ENCODE data around the gene ARHGAP18.
A peak's percentile ranks its signal among the peaks of the same experiment; 100 is the strongest.

Gene ARHGAP18

DNA sequence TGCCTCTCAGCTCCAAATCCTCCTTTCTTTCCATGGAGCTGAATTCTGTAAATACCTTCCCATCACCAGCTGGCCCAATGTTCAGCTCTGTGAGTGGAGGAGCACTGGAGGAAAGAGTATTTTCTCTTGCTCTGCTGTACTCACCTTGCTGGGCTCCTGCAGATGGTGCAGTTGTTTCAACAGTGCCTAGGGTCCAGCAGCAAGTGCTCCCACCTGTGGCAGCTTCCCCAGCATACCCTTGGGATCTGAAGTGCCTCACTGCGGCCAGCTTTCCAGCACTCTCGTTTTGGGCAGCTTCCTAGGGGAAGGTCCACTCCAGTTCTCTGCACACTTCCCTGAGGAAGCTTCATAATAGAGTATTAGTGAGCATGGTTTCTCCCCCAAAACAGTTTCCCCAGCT, 170.9 kb downstream of the ARHGAP18 start:
- Histone ChIP-seq H4K91ac (ENCODE audit: low read depth, low read length) (no peak overlapping the region), H3K4ac (ENCODE audit: low read depth, low read length) (no peak overlapping the region), H3K4me2 (ENCODE audit: low read length) (no peak overlapping the region), H2BK5ac (ENCODE audit: low read depth, low read length, poor library complexity) (no peak overlapping the region), H4K12ac (ENCODE audit: low read depth, low read length) (no peak overlapping the region), H3K14ac (ENCODE audit: low read length) (no peak overlapping the region), H3K9ac (ENCODE audit: low read length) (no peak overlapping the region), H3K36me3 (ENCODE audit: control insufficient read depth in 1 of 2, insufficient read depth in 2 of 2, low read length in 2 of 2) (no peaks in the 10 kb centered on the region), H2BK12ac (ENCODE audit: low read length) (no peak overlapping the region), H3K27me3 (ENCODE audit: insufficient read depth, low read length) (no peaks in the 10 kb centered on the region), H3K23ac (ENCODE audit: low read length) (no peak overlapping the region), H3K9me3 (ENCODE audit: insufficient read depth, low read depth, low read length) (no peaks in the 10 kb centered on the region), H3K4me1 (ENCODE audit: control insufficient read depth in 1 of 2, insufficient read depth in 2 of 2, low read length in 2 of 2) (no peaks in the 10 kb centered on the region), H3K79me2 (ENCODE audit: control insufficient read depth, insufficient read depth, low read length, poor library complexity) (no peaks in the 10 kb centered on the region), H3K79me1 (ENCODE audit: low read length) (no peaks in the 10 kb centered on the region), H3K27ac (ENCODE audit: low read depth, low read length) (no peak overlapping the region), H4K8ac (ENCODE audit: low read depth, low read length) (no peak overlapping the region), H2AFZ (ENCODE audit: insufficient read depth, low read length, poor library complexity) (no peak overlapping the region), H3K4me3 (ENCODE audit: low read depth, low read length) (no peak overlapping the region), H2BK120ac (ENCODE audit: insufficient read depth, low read length, poor library complexity) (no peak overlapping the region), H2AK5ac (ENCODE audit: low read length) (no peak overlapping the region), H3K18ac (ENCODE audit: low read length) (no peak overlapping the region)
- DNase-seq, result no peak
- WGBS (ENCODE audit: extremely low coverage, insufficient coverage, insufficient read length), result no CpG with 5 or more reads among the region's 2 CpGs

- Histone ChIP-seq H3K79me1 (ENCODE audit: low read length) (no peaks in the 10 kb centered on the region), H3K4me1 (ENCODE audit: control insufficient read depth in 1 of 2, insufficient read depth in 2 of 2, low read length in 2 of 2) (no peaks in the 10 kb centered on the region), H3K79me2 (ENCODE audit: control insufficient read depth, insufficient read depth, low read length, poor library complexity) (no peaks in the 10 kb centered on the region), H3K23ac (ENCODE audit: low read length) (no peak overlapping the region), H3K4ac (ENCODE audit: low read depth, low read length) (no peak overlapping the region), H4K8ac (ENCODE audit: low read depth, low read length) (no peak overlapping the region), H4K91ac (ENCODE audit: low read depth, low read length) (no peak overlapping the region), H2AFZ (ENCODE audit: insufficient read depth, low read length, poor library complexity) (no peak overlapping the region), H2BK120ac (ENCODE audit: insufficient read depth, low read length, poor library complexity) (no peak overlapping the region), H3K18ac (ENCODE audit: low read length) (no peak overlapping the region), H3K27ac (ENCODE audit: low read depth, low read length) (no peak overlapping the region), H3K36me3 (ENCODE audit: control insufficient read depth in 1 of 2, insufficient read depth in 2 of 2, low read length in 2 of 2) (no peaks in the 10 kb centered on the region), H3K14ac (ENCODE audit: low read length) (no peak overlapping the region), H2BK5ac (ENCODE audit: low read depth, low read length, poor library complexity) (no peak overlapping the region), H3K9me3 (ENCODE audit: insufficient read depth, low read depth, low read length) (no peaks in the 10 kb centered on the region), H3K4me2 (ENCODE audit: low read length) (no peak overlapping the region), H2AK5ac (ENCODE audit: low read length) (no peak overlapping the region), H3K4me3 (ENCODE audit: low read depth, low read length) (no peak overlapping the region), H2BK12ac (ENCODE audit: low read length) (no peak overlapping the region), H4K12ac (ENCODE audit: low read depth, low read length) (no peak overlapping the region), H3K9ac (ENCODE audit: low read length) (no peak overlapping the region), H3K27me3 (ENCODE audit: insufficient read depth, low read length) (no peaks in the 10 kb centered on the region)
- no peak for DNase-seq
Measured at GRCh38 chr6:129536271-129536670, 173.7 kb downstream of the ARHGAP18 start.

- no peak overlapping the region for H2BK120ac ChIP-seq (ENCODE audit: insufficient read depth, low read length, poor library complexity)
- H2AK5ac ChIP-seq (ENCODE audit: low read length), result no peak overlapping the region
- no peaks in the 10 kb centered on the region for H3K4me1 ChIP-seq (ENCODE audit: control insufficient read depth in 1 of 2, insufficient read depth in 2 of 2, low read length in 2 of 2)
- no peak overlapping the region for H2BK12ac ChIP-seq (ENCODE audit: low read length)
- H3K9ac ChIP-seq (ENCODE audit: low read length), result no peak overlapping the region
- no peak overlapping the region for H2AFZ ChIP-seq (ENCODE audit: insufficient read depth, low read length, poor library complexity)
- H3K14ac ChIP-seq (ENCODE audit: low read length), result no peak overlapping the region
- no peaks in the 10 kb centered on the region for H3K27me3 ChIP-seq (ENCODE audit: insufficient read depth, low read length)
- no peak overlapping the region for H4K12ac ChIP-seq (ENCODE audit: low read depth, low read length)
- H3K18ac ChIP-seq (ENCODE audit: low read length), result no peak overlapping the region
- DNase-seq, result peak in 1 of 2 donors; percentile 17
- H3K4ac ChIP-seq (ENCODE audit: low read depth, low read length), result no peak overlapping the region
- no peak overlapping the region for H3K4me3 ChIP-seq (ENCODE audit: low read depth, low read length)
- no peak overlapping the region for H3K23ac ChIP-seq (ENCODE audit: low read length)
- H4K91ac ChIP-seq (ENCODE audit: low read depth, low read length), result no peak overlapping the region
- no peak overlapping the region for H3K27ac ChIP-seq (ENCODE audit: low read depth, low read length)
- H4K8ac ChIP-seq (ENCODE audit: low read depth, low read length), result no peak overlapping the region
- H3K4me2 ChIP-seq (ENCODE audit: low read length), result no peak overlapping the region
- H3K79me1 ChIP-seq (ENCODE audit: low read length), result no peaks in the 10 kb centered on the region
- no peaks in the 10 kb centered on the region for H3K9me3 ChIP-seq (ENCODE audit: insufficient read depth, low read depth, low read length)
- H3K36me3 ChIP-seq (ENCODE audit: control insufficient read depth in 1 of 2, insufficient read depth in 2 of 2, low read length in 2 of 2), result no peaks in the 10 kb centered on the region
- no peaks in the 10 kb centered on the region for H3K79me2 ChIP-seq (ENCODE audit: control insufficient read depth, insufficient read depth, low read length, poor library complexity)
- no peak overlapping the region for H2BK5ac ChIP-seq (ENCODE audit: low read depth, low read length, poor library complexity)
Measured at GRCh38 chr6:129534926-129535325, 175.1 kb downstream of the ARHGAP18 start.

Measured in trophoblast cell (in vitro differentiated cells and primary cell).